HepG2 (cell line): Measurements from ENCODE around the gene PGP. TPM values are rescaled to one million over a fixed set of nuclear protein-coding genes. Genes with fewer than 3 reads are reported as not detected.
A peak's percentile ranks its signal among the peaks of the same experiment; 100 is the strongest.

Source experiments
- EEA1 ChIP-seq: sonication (generic); formaldehyde crosslinking; IDR thresholded peaks from 2 replicates; pipeline ENCODE4 v1.5.1; 2020; ENCODE audit warnings: mild to moderate bottlenecking, missing genetic modification reagents, borderline replicate concordance
- EP300 ChIP-seq, 3 experiments: sonication (generic) in 1 of 3; formaldehyde crosslinking in 1 of 3; IDR thresholded peaks; 2 replicates each; pipeline versions ENCODE4 v1.5.1 to v1.6.1; 2011 to 2020; ENCODE audit warnings: low read depth in 2 of 3, low read length in 2 of 3, borderline replicate concordance in 1 of 3, improper control_type of control experiment in 1 of 3, mild to moderate bottlenecking in 1 of 3, missing genetic modification reagents in 1 of 3, moderate library complexity in 1 of 3
- ESRRA ChIP-seq: sonication (generic); formaldehyde crosslinking; IDR thresholded peaks from 2 replicates; pipeline ENCODE4 v1.5.1; 2020; ENCODE audit warnings: mild to moderate bottlenecking, low read depth, missing genetic modification reagents
- ETV5 ChIP-seq: IDR thresholded peaks from 2 replicates; pipeline ENCODE4 v1.6.1; 2018; ENCODE audit warnings: missing biosample characterization, missing genetic modification reagents, inconsistent platforms, borderline replicate concordance
- FOXP1 ChIP-seq, 2 experiments: fragments of 450-650 bp in 1 of 2; IDR thresholded peaks; 2 replicates each; pipeline ENCODE4 v1.6.1; 2017 to 2018; ENCODE audit warnings: antibody characterized with exemption in 1 of 2
- HOXA3 ChIP-seq: sonication (generic); formaldehyde crosslinking; IDR thresholded peaks from 2 replicates; pipeline ENCODE4 v1.5.0; 2020; ENCODE audit warnings: missing genetic modification reagents
- HOXA5 ChIP-seq: sonication (generic); formaldehyde crosslinking; IDR thresholded peaks from 2 replicates; pipeline ENCODE4 v1.4.0; 2020; ENCODE audit warnings: missing genetic modification reagents
- KLF13 ChIP-seq: sonication (generic); formaldehyde crosslinking; IDR thresholded peaks from 2 replicates; pipeline ENCODE4 v1.4.0; 2020; ENCODE audit warnings: mild to moderate bottlenecking, missing genetic modification reagents
- KLF9 ChIP-seq: IDR thresholded peaks from 2 replicates; pipeline ENCODE4 v1.6.1; 2016; ENCODE audit warnings: low read depth
- MAF1 ChIP-seq: sonication (generic); formaldehyde crosslinking; IDR thresholded peaks from 2 replicates; pipeline ENCODE4 v1.5.0; 2020; ENCODE audit warnings: missing genetic modification reagents, borderline replicate concordance
- MEF2D ChIP-seq: sonication (generic); formaldehyde crosslinking; IDR thresholded peaks from 2 replicates; pipeline ENCODE4 v1.5.1; 2020; ENCODE audit warnings: mild to moderate bottlenecking, missing genetic modification reagents
- SKI ChIP-seq: fragments of 450-650 bp; IDR thresholded peaks from one replicate; pipeline ENCODE4 v1.6.1; 2018; ENCODE audit warnings: mild to moderate bottlenecking; ENCODE audit not compliant: partially characterized antibody
- SMAD3 ChIP-seq: sonication (generic); formaldehyde crosslinking; IDR thresholded peaks from 2 replicates; pipeline ENCODE4 v1.4.0; 2020; ENCODE audit warnings: missing genetic modification reagents
- TEF ChIP-seq: sonication (generic); formaldehyde crosslinking; IDR thresholded peaks from 2 replicates; pipeline ENCODE4 v1.5.0; 2020; ENCODE audit warnings: missing genetic modification reagents
- ZBTB25 ChIP-seq: IDR thresholded peaks from 2 replicates; pipeline ENCODE4 v1.6.1; 2018; ENCODE audit warnings: missing genetic modification reagents
- ZFP1 ChIP-seq: IDR thresholded peaks from 2 replicates; pipeline ENCODE4 v1.6.1; 2016
- ZNF10 ChIP-seq: sonication (generic); formaldehyde crosslinking; IDR thresholded peaks from 2 replicates; pipeline ENCODE4 v1.4.0; 2020; ENCODE audit warnings: mild to moderate bottlenecking, low read depth, missing genetic modification reagents, borderline replicate concordance
- ZNF292 ChIP-seq: sonication (generic); formaldehyde crosslinking; IDR thresholded peaks from 2 replicates; pipeline ENCODE4 v1.8.1; 2022; ENCODE audit warnings: mild to moderate bottlenecking, low read depth, missing genetic modification reagents, borderline replicate concordance
- ZNF296 ChIP-seq: sonication (generic); formaldehyde crosslinking; conservative IDR thresholded peaks from 2 replicates; pipeline ENCODE4 v1.5.0; 2020; ENCODE audit warnings: mild to moderate bottlenecking, missing genetic modification reagents
- ZNF432 ChIP-seq: sonication (generic); formaldehyde crosslinking; IDR thresholded peaks from 2 replicates; pipeline ENCODE4 v1.5.0; 2020; ENCODE audit warnings: missing genetic modification reagents, mild to moderate bottlenecking, borderline replicate concordance
- ZNF557 ChIP-seq: sonication (generic); formaldehyde crosslinking; IDR thresholded peaks from 2 replicates; pipeline ENCODE4 v1.4.0; 2020; ENCODE audit warnings: missing genetic modification reagents
- ZNF605 ChIP-seq: sonication (generic); formaldehyde crosslinking; IDR thresholded peaks from 2 replicates; pipeline ENCODE4 v1.8.0; 2022; ENCODE audit warnings: mild to moderate bottlenecking, missing genetic modification reagents
- ZNF709 ChIP-seq: sonication (generic); formaldehyde crosslinking; IDR thresholded peaks from 2 replicates; pipeline ENCODE4 v1.5.0; 2020; ENCODE audit warnings: mild to moderate bottlenecking, missing genetic modification reagents
- ZNF782 ChIP-seq: sonication (generic); formaldehyde crosslinking; IDR thresholded peaks from 2 replicates; pipeline ENCODE4 v1.4.0; 2020; ENCODE audit warnings: missing genetic modification reagents, mild to moderate bottlenecking, borderline replicate concordance
- ZNF850 ChIP-seq: sonication (generic); formaldehyde crosslinking; conservative IDR thresholded peaks from 2 replicates; pipeline ENCODE4 v1.9.0; 2021; ENCODE audit warnings: mild to moderate bottlenecking, missing genetic modification reagents
- ZSCAN5A ChIP-seq: sonication (generic); formaldehyde crosslinking; IDR thresholded peaks from 2 replicates; pipeline ENCODE4 v1.8.0; 2022; ENCODE audit warnings: mild to moderate bottlenecking, missing genetic modification reagents, borderline replicate concordance
- polyA plus RNA-seq, 8 experiments: library from polyadenylated mRNA; depleted of rRNA in 3 of 8; stranded (reverse) in 7 of 8; unstranded in 1 of 8; fragments of >200 nt; fragmentation: Illumina TruSeq in 4 of 8; extraction: Trizol in 4 of 8; gene quantifications; 2 replicates each; pipeline versions ENCODE4 v1.2.1 to v1.2.3, GENCODE V29; 2011 to 2016; ENCODE audit warnings: low read depth in 4 of 8, missing spikeins in 1 of 8, mixed read lengths in 1 of 8; ENCODE audit not compliant: insufficient read depth in 1 of 8
- total RNA-seq, 5 experiments: library from RNA; depleted of rRNA; stranded (reverse); fragments of >200 nt; fragmentation: Illumina TruSeq; extraction: Trizol; gene quantifications; 2 replicates each; pipeline ENCODE4 v1.2.3, GENCODE V29; 2016; ENCODE audit warnings: low read depth in 1 of 5

PGP gene
- total and polyA plus RNA-seq, 2 of the 13 experiments (the other 11 are each of a cell fraction or from before 2014, with no cell fraction given) = 7.3 to 18.3 TPM

GRCh38 chr16:2205104-2205966 lies 9.3 kb downstream of the PGP start, which contains the start of gene MLST8 (continued):
- TF ChIP-seq EEA1 (CRISPR knock-in tag) = peak; percentile 90
- TF ChIP-seq MAF1 (CRISPR knock-in tag) = no peak
- TF ChIP-seq SKI = no peak
- TF ChIP-seq ZNF296 (CRISPR knock-in tag) = no peak; the same call in 1 of the 2 replicates
- no peak for TF ChIP-seq ZNF10 (CRISPR knock-in tag)
- TF ChIP-seq HOXA3 (CRISPR knock-in tag) = peak; percentile 49
- TF ChIP-seq TEF (CRISPR knock-in tag) = no peak
- TF ChIP-seq ZNF292 = no peak
- TF ChIP-seq KLF13 = no peak
- no peak for TF ChIP-seq ZNF557 (CRISPR knock-in tag)
- no peak; the same call in 1 of the 2 replicates for TF ChIP-seq ZNF850
- peak; percentile 74 for TF ChIP-seq ZNF709
- no peak; the same call in 1 of the 2 replicates for TF ChIP-seq ZNF605 (CRISPR knock-in tag)
- TF ChIP-seq EP300 (IDR thresholded peaks at IDR 0.05; ENCODE audit: low read depth in 2 of 2, low read length in 2 of 2) = peak in 1 of 2 experiments; percentile 18; a peak in 1 of 4 replicates
- peak; percentile 35; the same call in 1 of the 2 replicates for TF ChIP-seq EP300 (CRISPR knock-in tag; IDR thresholded peaks at IDR 0.05; ENCODE audit: borderline replicate concordance)
- TF ChIP-seq ZFP1 (CRISPR knock-in tag) = peak; percentile 54; the same call in 1 of the 2 replicates
- TF ChIP-seq HOXA5 = peak; percentile 57; the same call in 1 of the 2 replicates
- 0 out of 2 replicates have a peak, but pooled peaks have one; percentile 36 for TF ChIP-seq ZSCAN5A
- no peak for TF ChIP-seq ZNF432 (CRISPR knock-in tag)
- 0 out of 2 replicates have a peak, but pooled peaks have one; percentile 37 for TF ChIP-seq MEF2D (CRISPR knock-in tag)
- TF ChIP-seq ETV5 = peak; percentile 9; the same call in 1 of the 2 replicates
- TF ChIP-seq KLF9 (CRISPR knock-in tag) = no peak
- TF ChIP-seq ZNF782 (CRISPR knock-in tag) = no peak; the same call in none of the 2 replicates
- TF ChIP-seq FOXP1 (IDR thresholded peaks at IDR 0.05) = no peak
- TF ChIP-seq FOXP1 (CRISPR knock-in tag; IDR thresholded peaks at IDR 0.05) = no peak
- TF ChIP-seq SMAD3 = no peak
- peak; percentile 54; the same call in 1 of the 2 replicates for TF ChIP-seq ZBTB25 (CRISPR knock-in tag)
- TF ChIP-seq ESRRA (CRISPR knock-in tag) = no peak
